Chondrocyte (in vitro differentiated cells): ENCODE results near the gene TSPO2. TPM values are rescaled to one million over a fixed set of nuclear protein-coding genes. Genes with fewer than 3 reads are reported as not detected.
A peak's percentile ranks its signal among the peaks of the same experiment; 100 is the strongest.

Experiments used
- DNase-seq: peaks from one replicate; pipeline ENCODE4 v3.0.0; 2021; ENCODE audit warnings: mixed read lengths, low spot score
- H3K27ac Mint-ChIP-seq: one replicate; pipeline ENCODE4 v1.8.0; 2021; ENCODE audit warnings: mild to moderate bottlenecking, moderate library complexity, mixed read lengths; ENCODE audit not compliant: unreplicated experiment
- H3K27me3 Mint-ChIP-seq: 2 replicates; pipeline ENCODE4 v1.8.0; 2021; ENCODE audit warnings: low read depth, mixed read lengths
- H3K36me3 Mint-ChIP-seq: 2 replicates; pipeline ENCODE4 v1.8.0; 2021; ENCODE audit warnings: low read depth, mixed read lengths
- H3K4me1 Mint-ChIP-seq: 2 replicates; pipeline ENCODE4 v1.8.0; 2021; ENCODE audit warnings: low read depth, mild to moderate bottlenecking, mixed read lengths
- H3K4me3 Mint-ChIP-seq: one replicate; pipeline ENCODE4 v1.8.0; 2021; ENCODE audit warnings: mild to moderate bottlenecking, moderate library complexity, mixed read lengths; ENCODE audit not compliant: unreplicated experiment
- H3K9me3 Mint-ChIP-seq: 2 replicates; pipeline ENCODE4 v1.8.0; 2021; ENCODE audit warnings: low read depth, mixed read lengths
- total RNA-seq: library from RNA; stranded (reverse); gene quantifications from 3 replicates; pipeline ENCODE4 v1.2.1, GENCODE V29; 2021
- TF ChIP-seq, protein P1 (sequence below): fragments of 200-600 bp; sonication (generic); IDR thresholded peaks from 2 replicates; pipeline ENCODE4 v1.5.0; 2021; ENCODE audit warnings: antibody characterized with exemption, mild to moderate bottlenecking, moderate library complexity

Gene TSPO2
- total RNA-seq, 1 donor from 2014 or later: not detected

DNA sequence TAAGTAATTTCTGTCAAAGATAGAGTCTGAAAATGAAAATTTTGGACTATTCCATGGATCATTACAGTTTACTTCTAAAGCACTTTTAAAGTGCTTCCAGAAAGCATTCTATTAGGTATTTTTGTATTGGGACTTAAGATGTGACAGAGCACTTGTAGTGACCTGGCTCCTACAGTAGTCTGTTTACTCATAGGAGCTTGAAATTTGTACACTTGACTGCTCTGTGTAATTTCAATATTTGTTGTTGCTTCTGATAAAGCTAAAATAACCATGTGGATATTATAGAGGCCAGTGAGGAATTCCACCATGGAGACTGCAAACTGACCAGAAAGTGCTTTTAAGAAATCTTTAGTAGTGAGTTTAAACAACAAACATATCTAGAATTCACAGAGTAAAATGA is 40.8 kb downstream of the TSPO2 start:
- Mint-ChIP-seq H3K27me3 (no peaks in the 10 kb centered on the region), H3K4me1 (no peaks in the 10 kb centered on the region), H3K27ac (no peak overlapping the region), H3K9me3 (no peaks in the 10 kb centered on the region), H3K4me3 (no peak overlapping the region), H3K36me3 (peaks cover 21% of the 10 kb centered on the region)
- DNase-seq: no peak
- TF ChIP-seq, protein P1, sequence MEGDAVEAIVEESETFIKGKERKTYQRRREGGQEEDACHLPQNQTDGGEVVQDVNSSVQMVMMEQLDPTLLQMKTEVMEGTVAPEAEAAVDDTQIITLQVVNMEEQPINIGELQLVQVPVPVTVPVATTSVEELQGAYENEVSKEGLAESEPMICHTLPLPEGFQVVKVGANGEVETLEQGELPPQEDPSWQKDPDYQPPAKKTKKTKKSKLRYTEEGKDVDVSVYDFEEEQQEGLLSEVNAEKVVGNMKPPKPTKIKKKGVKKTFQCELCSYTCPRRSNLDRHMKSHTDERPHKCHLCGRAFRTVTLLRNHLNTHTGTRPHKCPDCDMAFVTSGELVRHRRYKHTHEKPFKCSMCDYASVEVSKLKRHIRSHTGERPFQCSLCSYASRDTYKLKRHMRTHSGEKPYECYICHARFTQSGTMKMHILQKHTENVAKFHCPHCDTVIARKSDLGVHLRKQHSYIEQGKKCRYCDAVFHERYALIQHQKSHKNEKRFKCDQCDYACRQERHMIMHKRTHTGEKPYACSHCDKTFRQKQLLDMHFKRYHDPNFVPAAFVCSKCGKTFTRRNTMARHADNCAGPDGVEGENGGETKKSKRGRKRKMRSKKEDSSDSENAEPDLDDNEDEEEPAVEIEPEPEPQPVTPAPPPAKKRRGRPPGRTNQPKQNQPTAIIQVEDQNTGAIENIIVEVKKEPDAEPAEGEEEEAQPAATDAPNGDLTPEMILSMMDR: no peak

DNA sequence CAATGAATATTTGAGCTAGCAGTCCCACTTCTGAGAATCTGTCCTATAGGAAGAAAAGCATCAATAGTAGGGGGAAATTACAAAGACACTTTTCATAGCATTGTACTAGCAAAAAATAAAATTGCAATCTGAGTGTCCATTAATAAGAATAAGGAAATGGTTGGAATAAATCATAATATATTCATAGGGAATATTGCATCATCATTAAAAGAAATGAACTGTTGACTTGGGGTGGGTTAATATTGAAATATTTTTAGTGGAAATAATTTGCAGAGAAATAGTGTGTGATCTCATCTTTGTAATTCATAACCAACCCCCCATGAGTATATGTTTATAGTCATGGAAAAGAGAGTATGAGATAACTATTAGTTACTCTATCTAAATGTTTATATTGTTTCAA is 42.9 kb downstream of the TSPO2 start:
- Mint-ChIP-seq H3K9me3 (no peaks in the 10 kb centered on the region), H3K4me3 (no peak overlapping the region), H3K27ac (no peak overlapping the region), H3K27me3 (no peaks in the 10 kb centered on the region), H3K4me1 (peaks cover 2% of the 10 kb centered on the region), H3K36me3 (peaks cover 27% of the 10 kb centered on the region)
- no peak for DNase-seq
- TF ChIP-seq, protein P1: no peak

DNA sequence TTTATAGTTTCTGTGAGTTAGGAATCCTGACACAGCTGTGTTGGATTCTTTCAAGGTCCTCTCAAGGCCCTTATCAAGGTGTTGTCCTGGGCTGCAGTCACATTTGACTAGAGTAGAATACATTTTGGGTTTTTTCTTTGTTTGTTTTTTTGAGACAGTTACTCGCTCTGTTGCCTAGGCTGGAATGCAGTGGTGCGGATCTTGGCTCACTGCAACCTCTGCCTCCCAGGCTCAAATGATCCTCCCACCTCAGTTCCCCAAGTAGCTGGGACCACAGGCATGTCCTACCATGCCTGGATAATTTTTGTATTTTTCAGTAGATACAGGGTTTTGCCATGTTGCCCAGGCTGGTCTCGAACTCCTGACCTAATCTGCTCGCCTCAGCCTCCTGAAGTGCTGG is 46.2 kb downstream of the TSPO2 start:
- peaks cover 7% of the 10 kb centered on the region for H3K4me1 Mint-ChIP-seq
- H3K36me3 Mint-ChIP-seq: peaks cover 36% of the 10 kb centered on the region
- H3K4me3 Mint-ChIP-seq: no peak overlapping the region
- H3K27me3 Mint-ChIP-seq: no peaks in the 10 kb centered on the region
- no peaks in the 10 kb centered on the region for H3K9me3 Mint-ChIP-seq
- TF ChIP-seq, protein P1: no peak
- DNase-seq: no peak
- H3K27ac Mint-ChIP-seq: no peak overlapping the region

- Mint-ChIP-seq H3K27ac (no peak overlapping the region), H3K4me3 (no peak overlapping the region), H3K27me3 (no peaks in the 10 kb centered on the region), H3K4me1 (peaks cover 7% of the 10 kb centered on the region), H3K36me3 (peaks cover 43% of the 10 kb centered on the region), H3K9me3 (no peaks in the 10 kb centered on the region)
- DNase-seq: no peak
- TF ChIP-seq, protein P1: no peak
These were observed 48.8 kb downstream of the TSPO2 start for GRCh38 chr6:41090841-41091761.

DNA sequence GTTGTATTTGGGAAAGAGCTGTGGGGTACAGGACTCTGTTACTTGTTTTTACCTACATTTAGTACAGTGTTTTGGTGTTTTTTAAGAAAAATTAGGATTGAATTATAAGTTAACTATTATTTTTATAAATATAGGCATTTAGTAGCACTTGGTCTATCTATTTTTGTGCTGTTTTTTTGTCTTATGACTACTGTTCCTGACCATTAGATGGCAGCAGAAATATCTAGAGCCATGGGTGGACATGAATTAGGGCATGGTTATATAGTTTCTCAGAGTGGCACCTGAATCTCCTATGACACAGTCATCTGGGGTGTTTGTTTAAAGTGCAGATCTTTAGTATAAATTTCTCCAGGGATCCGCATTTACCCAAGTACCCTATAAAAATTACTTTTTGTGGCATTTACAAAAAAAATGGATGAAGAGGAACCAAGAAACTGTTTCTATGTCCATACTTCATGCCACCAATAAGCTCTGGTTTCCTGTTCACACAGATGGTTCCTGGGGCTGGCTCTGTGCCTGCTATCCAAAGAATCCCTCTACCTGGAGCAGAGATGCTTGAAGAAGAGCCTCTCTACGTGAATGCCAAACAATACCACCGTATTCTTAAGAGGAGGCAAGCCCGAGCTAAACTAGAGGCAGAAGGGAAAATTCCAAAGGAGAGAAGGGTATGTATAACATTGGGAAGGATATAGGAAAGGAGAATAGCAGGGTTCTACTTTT is 50.3 kb downstream of the TSPO2 start:
- no peaks in the 10 kb centered on the region for H3K9me3 Mint-ChIP-seq
- peaks cover 19% of the 10 kb centered on the region for H3K4me1 Mint-ChIP-seq
- H3K27ac Mint-ChIP-seq: no peak overlapping the region
- peaks cover 48% of the 10 kb centered on the region for H3K36me3 Mint-ChIP-seq
- H3K4me3 Mint-ChIP-seq: no peak overlapping the region
- TF ChIP-seq, protein P1: peak; percentile 82
- no peak for DNase-seq
- H3K27me3 Mint-ChIP-seq: no peaks in the 10 kb centered on the region
